GM19025 (cell line): ENCODE data around the gene DONSON.
A peak's percentile ranks its signal among the peaks of the same experiment; 100 is the strongest.
"Not testable (repeated sequence)": the region's sequence is repeated elsewhere in the genome, so short reads cannot be mapped to it uniquely, and the experiment has no call there.

Experiments used
- ATAC-seq: cut with Tn5 transposase; IDR thresholded peaks from one replicate; pipeline ENCODE4 v1.9.1; 2021; ENCODE audit warnings: mild to moderate bottlenecking, low read depth, moderate library complexity; ENCODE audit not compliant: unreplicated experiment

Gene DONSON

GRCh38 chr21:33588485-33589335 is at the start of gene DONSON:
TSS of gene DONSON (minus strand) at chr21:33588684. CDS start at chr21:33588641, 43 bp downstream.
- peak; percentile 89 for ATAC-seq

GRCh38 chr21:33634254-33634653 is 45.8 kb upstream of the DONSON start:
- ATAC-seq = no peak

- not testable (repeated sequence) for ATAC-seq
These were observed 37.7 kb upstream of the DONSON start for GRCh38 chr21:33626151-33626550.

GRCh38 chr21:33622253-33622652 is 33.8 kb upstream of the DONSON start:
- ATAC-seq = no peak

- ATAC-seq = no peak
These were observed 31.2 kb upstream of the DONSON start for GRCh38 chr21:33619726-33620125.

- no peak for ATAC-seq
These were observed 29.9 kb upstream of the DONSON start for GRCh38 chr21:33618407-33618806.

GRCh38 chr21:33617565-33617964 is 29.1 kb upstream of the DONSON start:
- ATAC-seq = not testable (repeated sequence)

GRCh38 chr21:33611006-33611744 is 22.7 kb upstream of the DONSON start:
- ATAC-seq = no peak

- no peak for ATAC-seq
These were observed 20.1 kb upstream of the DONSON start for GRCh38 chr21:33608559-33608958.

- no peak for ATAC-seq
These were observed 9.6 kb upstream of the DONSON start for GRCh38 chr21:33598051-33598450.

- peak; percentile 41 for ATAC-seq
These were observed 546 bp downstream of the DONSON start for GRCh38 chr21:33587792-33588484.

- ATAC-seq = no peak
These were observed 1.6 kb downstream of the DONSON start for GRCh38 chr21:33586927-33587326.

- ATAC-seq = no peak
These were observed 4.0 kb downstream of the DONSON start for GRCh38 chr21:33584455-33584854.

GRCh38 chr21:33578959-33579542 is 9.4 kb downstream of the DONSON start:
- no peak for ATAC-seq

GRCh38 chr21:33578214-33578613 is 10.3 kb downstream of the DONSON start:
- no peak for ATAC-seq

GRCh38 chr21:33576741-33577141 is 11.7 kb downstream of the DONSON start:
- ATAC-seq = not testable (repeated sequence)

GRCh38 chr21:33572350-33572749 is 16.1 kb downstream of the DONSON start:
- ATAC-seq = no peak

- ATAC-seq = no peak
These were observed 18.5 kb downstream of the DONSON start for GRCh38 chr21:33569991-33570390.

GRCh38 chr21:33568448-33568847 is 20.0 kb downstream of the DONSON start:
- ATAC-seq = no peak

GRCh38 chr21:33567914-33568313 is 20.6 kb downstream of the DONSON start:
- ATAC-seq = no peak

GRCh38 chr21:33566514-33566913 is 22.0 kb downstream of the DONSON start:
- ATAC-seq = no peak
